Activated naive CD8-positive, alpha-beta T cell (primary cell): ENCODE data around the gene CXCR3.
"Not testable (repeated sequence)": the region's sequence is repeated elsewhere in the genome, so short reads cannot be mapped to it uniquely, and the experiment has no call there.

Experiments used
- H3K27ac Mint-ChIP-seq: one replicate; pipeline ENCODE4 v1.8.0; 2021; ENCODE audit warnings: mixed read lengths
- H3K27me3 Mint-ChIP-seq: one replicate; pipeline ENCODE4 v1.8.0; 2021; ENCODE audit warnings: mixed read lengths
- H3K36me3 Mint-ChIP-seq: one replicate; pipeline ENCODE4 v1.8.0; 2021; ENCODE audit warnings: mixed read lengths
- H3K4me1 Mint-ChIP-seq: one replicate; pipeline ENCODE4 v1.8.0; 2021; ENCODE audit warnings: low read depth, mixed read lengths
- H3K4me3 Mint-ChIP-seq: one replicate; pipeline ENCODE4 v1.8.0; 2021; ENCODE audit warnings: mild to moderate bottlenecking, mixed read lengths
- H3K9me3 Mint-ChIP-seq: one replicate; pipeline ENCODE4 v1.8.0; 2021; ENCODE audit warnings: low read depth, mixed read lengths

CXCR3 gene

DNA sequence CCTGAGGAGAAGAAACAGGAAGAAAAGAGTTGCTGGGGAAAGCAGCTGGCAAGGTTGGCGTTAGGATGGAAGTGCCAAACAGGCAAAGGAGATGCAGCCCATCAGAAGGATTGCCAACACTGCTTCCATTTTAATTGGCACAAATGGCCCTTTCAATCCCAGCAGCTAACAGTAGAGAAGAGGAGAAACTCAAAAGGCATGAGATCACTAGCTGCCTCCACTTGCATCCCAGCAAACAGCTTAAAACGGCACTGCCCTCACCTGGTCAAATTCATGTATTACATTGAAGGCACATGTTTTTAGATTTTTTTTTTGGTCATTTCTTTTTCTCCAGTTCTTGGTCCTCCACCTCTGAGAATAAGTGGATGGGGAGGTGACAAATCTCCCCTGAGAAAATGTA lies 34.1 kb upstream of the CXCR3 start:
- Mint-ChIP-seq H3K4me1 (peaks cover 24% of the 10 kb centered on the region), H3K27ac (no peak overlapping the region), H3K27me3 (no peaks in the 10 kb centered on the region), H3K36me3 (no peaks in the 10 kb centered on the region), H3K4me3 (no peak overlapping the region), H3K9me3 (no peaks in the 10 kb centered on the region)

DNA sequence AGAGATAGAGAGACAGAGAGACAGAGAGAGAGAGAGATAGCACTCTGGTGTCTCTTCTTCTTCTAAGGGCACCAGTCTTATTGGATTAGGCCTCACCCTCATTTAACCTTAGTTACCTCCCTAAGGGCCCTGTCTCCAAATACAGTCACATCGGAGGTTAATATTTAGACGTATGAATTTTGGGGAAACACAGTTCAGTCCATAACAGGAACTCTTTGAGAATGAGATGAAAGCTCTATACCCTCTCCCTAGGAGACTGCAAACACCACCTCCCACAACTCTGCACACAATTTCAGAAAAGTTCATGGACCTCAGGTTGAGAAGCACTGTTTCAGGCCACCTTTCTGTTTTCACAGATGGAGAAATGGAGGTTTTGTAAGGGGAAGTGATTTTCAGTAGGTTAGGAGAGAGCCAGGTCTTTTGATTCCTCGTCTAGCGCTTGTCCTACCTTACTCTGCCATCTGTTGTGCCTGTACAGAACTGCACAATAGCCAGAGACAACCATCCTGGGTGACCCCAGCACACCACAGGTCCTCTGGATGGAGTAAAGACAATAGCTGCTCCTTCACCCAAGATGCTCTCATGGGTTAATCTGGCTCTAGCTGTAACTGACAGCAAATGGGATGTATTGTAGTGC lies 32.1 kb upstream of the CXCR3 start:
- Mint-ChIP-seq H3K36me3 (no peaks in the 10 kb centered on the region), H3K27ac (no peak overlapping the region), H3K4me3 (no peak overlapping the region), H3K27me3 (no peaks in the 10 kb centered on the region), H3K4me1 (peaks cover 21% of the 10 kb centered on the region), H3K9me3 (no peaks in the 10 kb centered on the region)

DNA sequence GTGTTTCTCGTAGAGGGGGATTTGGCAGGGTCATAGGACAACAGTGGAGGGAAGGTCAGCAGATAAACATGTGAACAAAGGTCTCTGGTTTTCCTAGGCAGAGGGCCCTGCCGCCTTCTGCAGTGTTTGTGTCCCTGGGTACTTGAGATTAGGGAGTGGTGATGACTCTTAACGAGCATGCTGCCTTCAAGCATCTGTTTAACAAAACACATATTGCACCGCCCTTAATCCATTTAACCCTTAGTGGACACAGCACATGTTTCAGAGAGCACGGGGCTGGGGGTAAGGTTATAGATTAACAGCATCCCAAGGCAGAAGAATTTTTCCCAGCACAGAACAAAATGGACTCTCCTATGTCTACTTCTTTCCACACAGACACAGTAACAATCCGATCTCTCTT lies 26.1 kb upstream of the CXCR3 start:
- not testable (repeated sequence) for H3K9me3 Mint-ChIP-seq, H3K36me3 Mint-ChIP-seq, H3K27ac Mint-ChIP-seq, H3K4me3 Mint-ChIP-seq, H3K4me1 Mint-ChIP-seq, H3K27me3 Mint-ChIP-seq

DNA sequence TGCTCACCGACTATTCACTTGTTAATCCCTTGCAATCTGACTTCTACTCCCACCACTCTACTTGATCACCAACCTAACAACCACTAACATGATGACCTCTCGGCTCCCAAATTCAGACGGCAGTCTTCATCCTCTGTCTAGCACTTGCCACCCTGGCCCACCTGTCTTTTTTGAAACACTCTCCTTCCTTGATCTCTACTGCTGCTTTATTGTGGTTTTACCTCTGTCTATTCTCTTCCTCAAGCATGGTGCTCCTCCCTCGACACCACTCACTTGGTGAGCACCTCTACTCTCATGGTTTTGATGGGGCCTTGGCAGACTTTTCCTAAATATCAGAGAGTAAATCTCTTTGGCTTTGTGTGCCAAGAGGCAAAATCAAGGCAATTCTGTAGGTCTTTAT lies 21.7 kb upstream of the CXCR3 start:
- H3K4me3 Mint-ChIP-seq, result no peak overlapping the region

DNA sequence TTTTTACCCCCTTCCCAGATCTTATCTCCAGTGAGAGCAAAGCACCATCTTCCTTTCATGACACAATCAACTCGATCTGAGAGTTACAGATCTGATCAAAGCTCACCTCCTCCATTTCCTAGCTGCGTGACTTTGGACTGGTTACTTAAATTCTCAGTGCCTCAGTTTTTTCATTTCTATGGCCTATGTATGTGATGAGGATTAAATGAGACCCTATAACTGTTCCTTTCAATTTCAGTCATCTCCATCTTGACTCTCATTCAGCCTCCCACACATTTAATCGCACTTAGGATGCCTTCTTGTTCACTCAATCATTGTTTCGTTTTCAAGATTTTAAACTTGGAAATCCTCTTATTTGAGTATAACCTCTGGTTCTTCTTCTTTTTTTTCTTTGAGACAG lies 20.1 kb upstream of the CXCR3 start:
- Mint-ChIP-seq H3K27me3 (no peaks in the 10 kb centered on the region), H3K4me3 (no peak overlapping the region), H3K9me3 (no peaks in the 10 kb centered on the region), H3K4me1 (peaks cover 18% of the 10 kb centered on the region), H3K36me3 (no peaks in the 10 kb centered on the region), H3K27ac (no peak overlapping the region)

More for the DNA sequence above, 21.7 kb upstream of the CXCR3 start:
- no peaks in the 10 kb centered on the region for H3K9me3 Mint-ChIP-seq
- H3K27me3 Mint-ChIP-seq, result no peaks in the 10 kb centered on the region
- no peak overlapping the region for H3K27ac Mint-ChIP-seq
- H3K4me1 Mint-ChIP-seq, result peaks cover 18% of the 10 kb centered on the region
- H3K36me3 Mint-ChIP-seq, result no peaks in the 10 kb centered on the region

DNA sequence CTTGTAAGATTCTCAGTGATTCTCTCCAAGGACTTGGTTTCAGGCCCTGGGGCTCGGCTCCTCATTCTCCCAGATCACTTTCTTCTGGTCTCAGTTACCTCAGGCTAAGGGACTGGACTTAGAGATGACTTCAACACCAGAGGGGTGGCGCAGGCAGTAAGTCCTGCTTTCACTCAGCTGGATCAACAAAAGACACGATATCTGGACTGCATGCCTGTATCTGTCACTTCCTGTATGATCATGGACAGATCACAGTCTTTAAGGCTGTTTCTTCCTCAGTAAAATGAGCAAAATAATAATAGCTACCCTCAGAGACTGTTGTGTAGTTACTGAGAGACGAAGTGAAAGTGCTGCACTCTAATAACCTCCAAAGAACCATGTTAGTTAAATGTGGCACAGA lies 19.5 kb upstream of the CXCR3 start:
- Mint-ChIP-seq H3K4me1 (peaks cover 18% of the 10 kb centered on the region), H3K27ac (no peak overlapping the region), H3K27me3 (no peaks in the 10 kb centered on the region), H3K4me3 (no peak overlapping the region), H3K9me3 (no peaks in the 10 kb centered on the region), H3K36me3 (no peaks in the 10 kb centered on the region)

DNA sequence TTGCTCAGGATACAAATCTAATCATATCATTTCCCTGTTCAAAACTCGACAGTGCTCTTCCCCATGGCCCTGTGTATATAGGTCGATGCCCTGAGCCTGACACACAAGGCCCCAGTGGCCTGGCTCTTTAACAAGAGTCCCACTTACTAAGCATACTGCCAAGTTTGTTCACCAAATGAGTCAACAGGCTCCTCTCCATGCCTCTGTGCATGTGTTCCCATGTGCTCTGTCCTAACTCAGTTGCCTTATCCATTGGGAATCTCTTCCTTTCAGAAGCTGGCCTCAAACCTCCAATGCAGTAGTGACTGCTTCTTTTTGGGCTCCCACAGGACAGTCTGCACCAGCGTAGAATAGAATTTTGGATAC lies 18.9 kb upstream of the CXCR3 start:
- Mint-ChIP-seq H3K27me3 (no peaks in the 10 kb centered on the region), H3K4me1 (peaks cover 18% of the 10 kb centered on the region), H3K36me3 (no peaks in the 10 kb centered on the region), H3K27ac (peak overlapping the region; percentile 91), H3K9me3 (no peaks in the 10 kb centered on the region), H3K4me3 (no peak overlapping the region)

DNA sequence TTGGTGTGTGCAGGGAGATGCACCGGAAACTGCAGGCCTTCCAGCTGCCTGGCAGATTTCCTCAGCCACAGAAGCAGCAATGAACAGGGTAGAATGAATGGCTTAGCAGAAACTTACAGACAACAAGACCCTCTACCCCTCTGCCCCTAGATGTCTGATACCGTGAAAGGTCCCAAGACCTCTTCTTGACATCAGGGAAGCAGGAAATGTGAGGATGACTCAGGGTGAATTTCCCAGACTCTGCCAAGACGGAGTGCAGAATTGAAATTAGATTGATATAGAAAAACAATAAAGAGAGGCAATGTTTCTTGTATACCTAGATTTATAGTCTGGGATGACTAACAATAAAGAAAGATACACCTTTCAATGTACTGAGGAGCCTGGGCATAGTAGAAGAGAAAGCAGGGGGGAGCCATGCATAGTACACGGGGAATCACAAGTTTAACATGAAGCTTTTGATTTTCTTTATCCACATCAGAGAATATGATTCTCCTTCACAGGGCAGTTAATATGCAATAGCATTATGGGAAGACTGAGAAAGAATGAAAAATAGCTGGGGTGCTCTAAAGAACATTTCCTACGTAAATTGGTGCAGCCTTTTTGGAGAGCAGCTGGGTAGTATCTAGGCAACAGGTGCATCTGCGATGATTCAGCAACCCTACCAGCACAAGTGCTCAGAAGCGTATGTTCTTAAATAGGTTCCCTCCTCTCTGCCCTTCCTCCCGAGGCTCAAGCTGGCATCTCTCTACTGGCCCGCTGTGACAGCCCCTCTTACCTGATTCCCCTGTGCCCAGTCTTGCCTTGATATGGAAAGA lies 18.3 kb upstream of the CXCR3 start:
- no peaks in the 10 kb centered on the region for H3K27me3 Mint-ChIP-seq
- H3K9me3 Mint-ChIP-seq, result no peaks in the 10 kb centered on the region
- peak overlapping the region; percentile 12 for H3K4me3 Mint-ChIP-seq
- H3K36me3 Mint-ChIP-seq, result no peaks in the 10 kb centered on the region
- H3K4me1 Mint-ChIP-seq, result peaks cover 18% of the 10 kb centered on the region
- H3K27ac Mint-ChIP-seq, result peak overlapping the region; percentile 91

DNA sequence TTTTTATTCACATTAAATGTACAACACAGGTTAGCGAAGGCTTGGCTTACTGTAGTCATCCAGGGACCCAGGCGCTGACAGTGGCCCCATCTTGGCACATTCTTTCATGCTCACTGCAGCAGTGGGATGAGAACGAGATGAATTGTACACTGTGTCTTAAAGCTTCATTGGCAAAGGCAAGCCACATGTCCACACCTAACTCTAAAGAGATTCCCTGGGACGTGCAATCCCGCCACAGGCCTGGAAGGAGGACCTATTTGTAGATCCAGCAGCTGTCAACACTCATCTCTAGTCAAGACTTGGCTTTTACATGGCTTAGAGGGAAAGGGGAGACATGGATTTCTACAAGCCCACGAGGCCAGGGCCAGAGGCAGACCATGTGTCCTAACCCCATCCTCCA lies 16.1 kb upstream of the CXCR3 start:
- Mint-ChIP-seq H3K4me1 (peaks cover 19% of the 10 kb centered on the region), H3K27ac (no peak overlapping the region), H3K27me3 (no peaks in the 10 kb centered on the region)

DNA sequence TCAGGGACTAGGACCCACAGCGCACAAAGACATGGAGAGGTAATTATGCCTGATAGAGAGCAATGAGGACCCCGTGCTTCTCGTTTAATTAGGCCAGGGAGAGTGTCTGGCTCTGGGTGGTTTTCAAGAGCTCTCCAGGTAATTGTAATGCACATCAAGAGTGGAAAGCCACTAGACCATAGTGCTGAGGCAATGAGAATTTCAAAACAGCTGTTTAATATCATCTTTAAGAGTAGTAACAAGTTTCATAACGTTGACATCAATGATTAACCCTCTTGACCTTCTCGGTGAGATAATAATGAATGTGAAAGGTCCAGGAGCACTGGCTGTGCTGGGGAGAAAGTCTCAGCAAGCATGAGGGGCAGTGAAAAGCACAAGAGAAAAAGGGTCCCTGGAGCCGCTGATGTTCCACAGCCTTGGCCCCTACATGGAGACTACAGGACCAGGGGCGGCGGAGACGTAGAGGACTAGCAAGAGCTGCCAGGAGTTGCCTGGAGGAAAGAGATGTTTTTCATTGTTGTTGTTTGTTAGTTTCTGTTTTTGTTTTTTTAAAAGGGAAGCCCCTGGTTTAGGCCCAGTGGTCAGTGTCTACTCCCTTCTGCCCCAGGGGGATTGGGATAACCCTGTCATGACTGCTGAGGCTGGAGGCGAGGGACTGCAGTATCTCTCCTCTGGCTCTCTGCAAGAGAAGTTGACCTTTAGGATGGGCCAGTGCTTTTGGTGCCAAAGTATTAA lies 14.8 kb upstream of the CXCR3 start:
- Mint-ChIP-seq H3K27me3 (no peaks in the 10 kb centered on the region), H3K9me3 (no peaks in the 10 kb centered on the region), H3K4me3 (no peak overlapping the region), H3K27ac (no peak overlapping the region), H3K4me1 (peaks cover 22% of the 10 kb centered on the region), H3K36me3 (no peaks in the 10 kb centered on the region)

More for the DNA sequence above, 16.1 kb upstream of the CXCR3 start:
- Mint-ChIP-seq H3K4me3 (no peak overlapping the region), H3K36me3 (no peaks in the 10 kb centered on the region), H3K9me3 (no peaks in the 10 kb centered on the region)

DNA sequence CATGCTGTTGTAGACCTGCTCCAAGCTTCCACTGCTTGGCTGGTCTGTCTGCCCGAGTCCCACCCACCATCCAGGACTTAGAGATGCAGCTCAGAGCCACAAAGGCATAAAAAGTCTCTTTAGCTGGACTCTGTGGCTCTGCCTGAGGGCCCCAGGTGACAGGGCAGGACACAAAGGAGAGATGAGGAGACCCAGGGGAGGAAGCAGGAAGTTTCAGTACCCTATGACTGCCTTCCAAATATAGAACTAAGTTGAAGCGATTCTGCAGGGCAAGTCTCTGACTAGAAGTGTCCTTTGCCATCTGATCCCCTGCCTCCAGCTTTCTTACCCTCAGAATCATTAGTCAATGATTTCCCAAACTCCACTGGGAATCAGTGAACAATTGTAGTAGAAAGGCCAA lies 11.2 kb upstream of the CXCR3 start:
- Mint-ChIP-seq H3K27me3 (no peaks in the 10 kb centered on the region), H3K27ac (no peak overlapping the region), H3K9me3 (no peaks in the 10 kb centered on the region), H3K36me3 (no peaks in the 10 kb centered on the region), H3K4me1 (peaks cover 12% of the 10 kb centered on the region), H3K4me3 (no peak overlapping the region)

DNA sequence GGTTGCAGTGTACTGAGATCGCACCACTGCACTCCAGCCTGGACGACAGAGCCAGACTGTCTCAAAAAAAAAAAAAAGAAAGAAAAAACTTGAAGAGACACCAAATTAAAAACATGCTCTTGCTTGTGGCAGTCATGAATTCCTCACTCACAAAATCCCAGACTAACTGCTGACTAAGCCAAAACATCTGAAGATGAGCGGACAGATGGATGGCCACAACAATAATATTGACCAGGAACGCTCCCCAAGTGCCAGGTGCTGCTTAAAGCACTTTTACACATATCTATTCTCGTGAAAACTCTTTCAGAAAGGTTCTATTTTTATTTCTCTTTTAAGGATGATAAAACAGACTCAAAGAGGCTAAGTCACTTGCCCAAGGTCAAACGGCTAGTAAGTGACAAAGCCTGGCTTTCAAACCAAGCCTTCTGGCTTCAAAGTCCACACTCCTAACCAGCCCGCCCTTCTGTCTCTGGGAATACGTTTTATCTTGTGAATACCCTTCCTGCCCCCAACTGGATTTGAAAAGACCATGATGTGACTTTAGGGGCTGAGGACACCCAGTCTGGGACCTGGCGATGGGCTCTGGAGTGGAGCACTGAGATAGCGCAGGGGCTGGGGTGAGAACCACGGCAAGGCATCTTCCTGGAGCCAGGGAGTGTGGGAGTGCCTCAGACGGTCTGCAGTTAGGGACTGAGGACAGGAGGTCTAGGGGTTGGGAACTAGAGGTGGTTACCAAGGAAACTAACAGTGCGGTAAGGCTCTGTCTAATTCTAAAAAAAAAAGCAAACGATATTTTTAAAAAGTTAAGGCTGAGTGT lies 9.5 kb upstream of the CXCR3 start:
- Mint-ChIP-seq H3K9me3 (no peaks in the 10 kb centered on the region), H3K27me3 (no peaks in the 10 kb centered on the region), H3K4me3 (no peak overlapping the region), H3K4me1 (peaks cover 19% of the 10 kb centered on the region), H3K36me3 (no peaks in the 10 kb centered on the region), H3K27ac (no peak overlapping the region)

DNA sequence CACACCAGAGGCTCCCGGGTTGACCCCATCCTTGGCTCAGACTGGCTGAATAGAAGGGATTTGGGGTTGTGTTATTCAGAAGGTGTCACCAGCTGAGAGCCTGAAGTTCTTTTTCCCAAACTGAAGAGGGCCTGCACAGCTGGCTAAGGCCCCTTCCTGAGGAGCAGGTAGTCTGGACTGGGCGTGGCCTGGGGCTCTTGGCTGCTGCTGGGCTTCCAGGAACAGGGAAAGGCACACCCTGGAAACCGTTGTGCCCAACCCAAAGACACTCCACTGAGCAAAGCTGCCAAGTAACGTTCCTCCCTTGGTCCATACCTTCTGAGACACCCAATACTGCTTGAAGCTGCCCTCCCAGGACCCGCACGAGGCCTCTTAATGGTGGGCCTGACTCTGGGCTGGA lies 8.3 kb upstream of the CXCR3 start:
- no peak overlapping the region for H3K4me3 Mint-ChIP-seq
- peaks cover 28% of the 10 kb centered on the region for H3K4me1 Mint-ChIP-seq

DNA sequence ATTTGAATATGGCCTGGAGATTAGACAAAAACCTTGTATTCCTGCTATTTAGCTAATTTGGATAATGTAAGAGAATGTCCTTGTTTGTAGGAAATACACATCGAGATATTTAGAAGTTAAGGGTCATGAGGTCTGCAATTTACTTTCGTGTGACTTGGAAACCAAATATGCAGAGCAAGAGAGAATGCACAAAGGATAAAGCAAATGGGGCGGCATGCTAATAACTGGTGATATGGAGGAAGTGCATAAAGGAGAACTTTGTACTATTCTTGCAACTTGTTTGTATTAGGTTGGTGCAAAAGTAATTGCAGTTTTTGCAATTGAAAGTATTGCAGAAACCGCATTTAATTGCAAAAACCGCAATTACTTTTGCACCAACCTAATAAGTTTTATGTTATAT lies 7.2 kb upstream of the CXCR3 start:
- Mint-ChIP-seq H3K9me3 (no peaks in the 10 kb centered on the region), H3K27ac (peak overlapping the region; percentile 54), H3K4me3 (no peak overlapping the region), H3K4me1 (peaks cover 36% of the 10 kb centered on the region), H3K27me3 (no peaks in the 10 kb centered on the region), H3K36me3 (no peaks in the 10 kb centered on the region)

More for the DNA sequence above, 8.3 kb upstream of the CXCR3 start:
- Mint-ChIP-seq H3K36me3 (no peaks in the 10 kb centered on the region), H3K27me3 (no peaks in the 10 kb centered on the region), H3K27ac (no peak overlapping the region), H3K9me3 (no peaks in the 10 kb centered on the region)

DNA sequence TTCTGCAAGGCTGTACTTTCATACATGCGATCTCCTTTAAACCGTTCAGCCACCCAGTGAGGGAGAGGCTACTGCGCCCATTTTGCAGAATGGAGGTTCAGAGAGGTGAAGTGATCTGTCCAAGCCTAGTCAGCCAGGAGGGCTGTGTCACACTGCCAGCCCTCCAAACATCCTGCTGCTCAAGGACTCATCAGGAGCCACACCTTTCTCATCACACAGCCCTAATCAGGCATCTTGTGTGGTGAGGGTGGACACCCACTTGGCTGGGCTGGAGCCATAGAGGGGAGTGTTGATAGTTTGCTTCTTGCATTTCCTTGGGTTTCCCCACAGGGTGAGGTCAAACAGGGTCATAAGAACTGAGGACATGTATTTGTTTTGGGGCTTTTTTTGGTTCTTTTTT lies 5.4 kb upstream of the CXCR3 start:
- H3K27ac Mint-ChIP-seq, result peak overlapping the region; percentile 97
- H3K36me3 Mint-ChIP-seq, result no peaks in the 10 kb centered on the region
- peak overlapping the region; percentile 73 for H3K4me3 Mint-ChIP-seq

More for the DNA sequence above, 5.4 kb upstream of the CXCR3 start:
- H3K9me3 Mint-ChIP-seq, result no peaks in the 10 kb centered on the region
- no peaks in the 10 kb centered on the region for H3K27me3 Mint-ChIP-seq
- H3K4me1 Mint-ChIP-seq, result peaks cover 45% of the 10 kb centered on the region
